ENCODE measurements around the gene ENO4.

Gene ENO4

GRCh38 chr10:116870949-116871348 is 21.6 kb downstream of the ENO4 start:
- DNase-seq, result no peak

- DNase-seq, result no peak
These were observed 23.8 kb downstream of the ENO4 start for GRCh38 chr10:116873134-116873533.

GRCh38 chr10:116875897-116876296 is 26.6 kb downstream of the ENO4 start:
- DNase-seq, result no peak

GRCh38 chr10:116877391-116877790 is 28.1 kb downstream of the ENO4 start:
- no peak for DNase-seq

DNA sequence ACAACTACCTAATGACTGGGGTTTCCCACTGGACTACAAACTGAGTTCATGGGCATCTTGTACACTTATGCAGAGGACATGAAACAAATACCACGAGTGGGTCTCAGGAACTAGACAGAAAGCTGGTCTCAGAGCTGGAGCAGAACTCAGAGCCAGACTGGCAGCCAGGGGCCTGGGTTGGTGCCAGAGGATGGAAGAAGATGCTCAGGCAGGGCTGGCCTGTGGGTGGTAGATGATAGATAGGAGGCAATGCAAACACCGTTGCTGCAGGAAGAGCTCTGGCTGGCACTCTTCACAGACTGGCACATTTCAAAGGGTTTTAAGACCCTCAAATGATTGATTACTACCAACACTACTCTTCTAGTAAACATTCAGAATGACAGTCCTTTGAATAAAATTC is 28.8 kb downstream of the ENO4 start:
- no peak for DNase-seq

DNA sequence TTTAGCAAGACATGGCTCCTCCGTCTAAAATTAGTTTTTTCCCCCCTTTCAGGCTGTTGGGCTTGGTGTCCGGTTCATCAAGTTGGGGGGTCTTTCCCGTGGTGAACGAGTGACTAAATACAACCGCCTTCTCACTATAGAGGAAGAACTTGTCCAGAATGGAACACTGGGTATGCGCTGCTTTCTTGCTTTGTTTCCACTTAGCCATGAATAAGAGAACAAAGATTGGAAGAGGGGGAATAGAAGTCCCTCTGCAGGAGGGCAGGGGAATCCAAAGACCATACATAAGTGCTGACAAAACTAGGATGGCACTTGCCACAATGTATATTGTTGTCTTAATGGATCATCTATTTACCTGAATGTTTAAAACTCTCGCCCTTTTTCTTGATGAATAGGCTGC is 30.5 kb downstream of the ENO4 start:
- DNase-seq, result no peak

DNA sequence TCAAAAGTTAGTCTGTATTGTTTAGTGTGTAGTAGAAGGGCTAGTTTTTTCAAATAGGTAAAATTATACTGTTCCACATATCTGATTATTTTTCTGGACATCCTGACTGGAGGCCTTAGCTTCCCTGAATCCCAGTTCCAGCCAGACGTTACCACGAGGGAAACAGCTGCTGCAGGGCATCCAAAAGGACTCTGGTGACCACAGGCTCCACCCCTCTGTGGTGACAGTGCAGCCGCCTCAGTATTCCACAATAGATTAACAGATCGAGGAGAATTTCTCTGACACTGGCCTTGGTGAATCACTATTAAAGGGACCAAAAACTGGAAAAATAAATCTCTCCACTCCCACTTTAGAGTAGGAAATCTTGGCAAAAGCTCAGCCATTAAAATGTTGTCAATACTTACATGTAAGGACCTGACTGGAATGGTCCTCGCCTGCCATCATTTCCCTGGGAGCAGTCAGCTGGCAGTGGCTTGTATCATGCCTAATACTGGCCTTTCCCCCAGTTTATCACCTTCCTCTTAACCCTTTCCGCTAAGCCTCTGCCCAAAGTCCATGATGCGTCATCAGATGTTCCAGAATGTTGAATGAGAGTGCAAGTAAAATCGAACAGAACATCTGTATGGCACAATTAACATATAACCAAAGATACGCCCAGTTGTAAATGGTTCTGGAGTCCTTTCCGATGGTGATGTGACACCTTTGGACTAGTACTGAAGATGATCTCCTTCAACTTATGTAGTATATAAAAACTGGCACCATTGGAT is 31.6 kb downstream of the ENO4 start:
- DNase-seq, result no peak

- DNase-seq, result no peak
These were observed 33.3 kb downstream of the ENO4 start for GRCh38 chr10:116882639-116883038.

DNA sequence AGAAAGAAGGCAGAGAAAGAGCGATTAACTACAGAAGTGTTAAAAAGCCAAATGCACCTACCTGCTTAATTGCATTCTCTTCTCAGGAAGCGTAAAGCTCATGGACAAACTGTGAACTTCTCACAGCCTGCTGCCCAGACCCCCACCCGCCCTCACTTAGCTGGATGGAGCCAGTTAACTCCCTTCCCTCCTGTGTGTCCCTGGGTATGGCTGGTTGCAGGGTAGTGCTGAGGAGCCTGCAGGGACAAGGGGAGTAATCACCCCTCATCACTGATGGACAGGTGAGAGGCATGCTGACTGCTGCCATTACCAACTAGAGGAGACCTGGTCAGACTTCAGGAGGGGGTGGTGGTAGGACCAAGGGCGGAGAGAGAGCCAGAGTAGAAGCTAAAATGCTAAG is 37.5 kb downstream of the ENO4 start:
- no peak for DNase-seq

DNA sequence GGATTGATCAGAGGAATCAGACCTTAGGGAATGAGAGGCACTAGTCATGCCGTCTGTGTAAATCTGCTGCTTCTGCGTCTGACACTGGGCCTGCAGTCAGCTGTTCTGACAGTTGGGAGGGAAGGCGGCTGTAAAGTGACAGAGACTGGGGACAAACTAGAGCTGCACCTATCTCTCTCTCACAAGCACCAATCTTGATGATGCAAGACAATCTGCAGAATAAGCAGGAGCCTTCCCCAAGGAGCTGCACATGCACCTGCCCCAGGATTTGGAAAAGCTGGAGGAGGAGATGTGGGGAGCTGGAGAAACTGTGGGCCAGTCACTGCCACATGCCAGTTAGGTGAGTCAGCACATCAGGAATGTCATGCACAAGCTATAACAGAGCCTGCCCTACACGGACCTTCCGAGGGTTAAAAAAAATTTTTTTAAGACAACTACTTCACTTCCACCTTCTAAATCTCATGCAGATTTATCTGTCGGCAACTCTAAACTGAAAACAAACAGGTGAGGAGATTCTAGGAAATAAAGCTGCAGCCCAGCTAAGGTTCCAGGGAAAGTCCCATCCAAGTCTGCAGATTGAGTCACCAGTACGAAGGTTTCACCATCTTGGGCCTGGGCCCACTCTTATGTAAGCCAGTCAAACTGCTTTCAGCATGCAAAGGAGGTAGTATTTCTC is 39.2 kb downstream of the ENO4 start:
- no peak for DNase-seq

DNA sequence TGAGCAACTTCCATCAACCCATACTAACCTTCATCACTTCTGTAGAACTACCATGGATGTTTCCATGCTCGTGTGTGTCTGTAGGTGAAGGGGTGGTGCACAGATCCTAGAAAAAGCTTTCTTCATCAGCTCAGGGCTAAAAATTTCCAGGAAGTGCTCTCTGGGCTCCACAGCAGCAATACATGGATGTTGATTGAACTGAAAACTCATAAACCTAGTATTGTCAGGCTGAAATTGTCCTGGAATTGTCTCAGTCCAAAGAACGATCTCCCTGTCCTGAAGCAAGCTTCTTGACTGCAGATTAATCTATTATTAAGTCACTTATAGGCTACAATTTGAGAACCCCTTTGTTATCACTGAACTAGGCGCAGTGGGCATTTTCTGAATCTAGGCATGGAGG is 39.8 kb downstream of the ENO4 start:
- no peak for DNase-seq

- no peak for DNase-seq
These were observed 41.9 kb downstream of the ENO4 start for GRCh38 chr10:116891208-116891607.

- no peak for DNase-seq
These were observed 43.8 kb downstream of the ENO4 start for GRCh38 chr10:116892907-116893685.

GRCh38 chr10:116893686-116894037 is 44.4 kb downstream of the ENO4 start:
- DNase-seq, result no peak

DNA sequence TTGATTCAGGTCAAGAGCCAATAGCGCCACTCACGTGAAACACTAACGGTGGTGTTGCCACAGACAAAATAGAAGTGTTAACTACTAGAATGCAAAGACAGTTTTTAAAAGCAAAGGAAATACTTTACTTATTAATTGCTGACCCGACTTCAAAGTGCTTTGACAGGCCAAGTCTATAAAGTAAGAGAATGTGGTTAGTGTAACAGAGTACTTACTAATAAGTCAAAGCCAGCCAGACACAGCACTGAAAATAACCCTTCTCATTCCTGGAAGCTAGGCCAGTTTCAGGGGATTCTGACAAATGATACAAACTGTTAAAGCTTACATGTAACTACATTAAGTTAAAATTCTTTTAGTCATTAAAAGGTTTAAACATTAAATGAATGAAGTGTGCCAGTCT is 50.3 kb downstream of the ENO4 start:
- no peak for DNase-seq

DNA sequence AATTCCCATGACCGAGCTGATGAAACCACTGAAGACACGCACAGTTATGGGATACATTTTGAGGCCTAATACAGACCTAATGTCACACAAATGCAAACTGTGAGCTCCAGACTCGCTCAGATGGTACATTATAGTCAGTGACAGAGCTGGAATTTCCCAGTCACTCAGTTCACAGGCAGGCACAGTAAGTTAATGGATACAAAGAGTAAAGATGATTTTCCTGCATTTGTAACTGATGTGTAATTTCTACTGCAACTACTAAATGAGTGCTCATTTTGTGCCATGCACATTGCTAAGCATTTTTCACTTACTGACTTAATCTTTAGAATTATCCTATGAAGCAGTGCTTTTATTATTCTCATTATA is 56.5 kb downstream of the ENO4 start:
- no peak for DNase-seq

DNA sequence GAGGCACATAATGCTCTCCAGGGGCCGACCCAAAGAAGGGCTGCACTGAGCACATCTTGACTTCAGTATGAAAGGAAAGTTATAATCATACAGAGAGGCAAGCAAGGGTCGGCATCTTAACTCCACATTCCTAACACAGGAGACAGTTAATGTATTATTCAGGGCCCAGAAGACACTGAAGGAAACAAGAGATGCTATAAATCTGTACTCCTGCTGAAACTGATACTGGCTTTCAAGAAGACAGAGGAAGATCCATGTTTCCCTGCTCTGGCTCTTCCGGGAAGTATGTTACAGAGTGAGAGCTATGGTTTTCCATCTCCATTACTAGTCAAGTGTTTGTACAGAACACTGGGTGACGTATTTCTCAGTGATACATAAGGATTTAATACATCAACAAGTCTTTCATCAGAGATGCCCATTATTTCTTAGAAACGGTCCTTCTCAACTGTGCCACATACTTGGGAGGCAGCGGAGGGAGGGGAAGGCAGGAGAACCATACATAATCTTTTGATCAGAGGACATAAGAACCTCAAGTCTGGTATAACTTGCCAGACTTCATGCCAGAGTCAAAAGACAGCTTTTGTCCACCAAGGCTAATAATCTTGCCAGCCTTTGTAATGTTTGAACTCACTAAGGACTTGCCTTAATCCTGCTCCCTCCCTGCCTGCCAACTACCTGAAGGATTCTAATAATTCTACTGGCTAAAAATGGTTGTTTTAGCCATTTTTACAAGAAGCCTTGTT is 58.1 kb downstream of the ENO4 start:
- no peak for DNase-seq

DNA sequence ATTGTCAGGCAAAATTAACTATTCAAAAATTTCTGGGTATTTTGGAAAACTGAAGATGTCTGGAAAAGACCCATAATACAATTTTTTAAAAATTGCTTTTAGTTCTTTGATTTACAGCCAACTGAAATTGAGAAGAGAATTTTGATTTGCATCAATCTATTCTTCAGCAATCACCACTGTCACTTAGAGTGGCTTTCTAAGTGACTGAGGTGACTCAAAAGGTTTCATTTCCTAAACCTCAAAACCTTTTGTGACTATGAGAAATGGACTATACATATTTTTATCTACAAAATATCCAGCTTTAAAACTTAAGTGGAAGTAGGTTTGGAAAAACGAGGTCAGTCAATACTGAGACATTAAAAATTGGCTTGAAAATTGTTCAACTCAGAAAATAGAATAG is 60.0 kb downstream of the ENO4 start:
- DNase-seq, result no peak

DNA sequence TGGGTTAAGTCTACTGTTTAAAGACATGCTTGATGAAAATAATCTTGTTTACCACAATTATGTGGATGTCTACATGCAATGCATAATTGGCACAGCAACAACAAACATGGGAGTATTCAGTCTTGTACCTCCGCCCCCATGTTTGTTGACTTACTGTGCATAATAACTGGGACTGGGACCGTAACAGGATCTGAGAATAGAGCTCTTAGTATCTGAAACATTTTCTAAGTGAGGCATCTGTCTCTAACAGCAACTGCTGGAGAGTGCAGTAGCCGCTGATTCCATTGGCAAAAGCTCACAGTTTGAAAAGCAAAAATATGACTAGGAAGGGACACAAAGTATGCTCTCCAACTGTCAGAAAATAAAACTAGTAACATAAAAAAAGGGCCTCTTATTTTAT is 61.6 kb downstream of the ENO4 start:
- no peak for DNase-seq

GRCh38 chr10:116912162-116912561 is 62.9 kb downstream of the ENO4 start:
- DNase-seq, result no peak

DNA sequence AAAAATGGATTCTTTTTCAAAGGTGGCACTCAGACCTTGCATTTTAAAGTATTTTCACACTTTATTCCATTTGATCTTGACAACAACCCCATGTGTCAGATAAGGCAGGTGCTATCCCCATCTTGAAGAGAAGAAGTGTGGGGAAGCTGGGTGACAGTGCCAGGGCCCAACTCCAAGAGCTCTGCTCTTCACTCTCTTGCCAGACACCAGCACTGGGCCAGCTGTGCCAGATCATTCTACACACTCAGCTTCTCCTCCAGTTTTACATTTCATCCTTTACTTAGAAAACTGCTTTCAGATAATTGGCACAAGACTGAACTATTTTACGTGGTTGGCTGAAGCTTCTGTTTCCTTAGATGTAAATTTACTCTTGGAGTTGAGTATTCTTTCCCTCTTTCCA is 64.4 kb downstream of the ENO4 start:
- no peak for DNase-seq

- no peak for DNase-seq
These were observed 66.0 kb downstream of the ENO4 start for GRCh38 chr10:116915340-116915739.

GRCh38 chr10:116917481-116917880 is 68.2 kb downstream of the ENO4 start:
- DNase-seq, result no peak

Data from stimulated activated naive CD4-positive, alpha-beta T cell (primary cell).